ENCODE results near the gene NETO2. TPM values are rescaled to one million over a fixed set of nuclear protein-coding genes. Genes with fewer than 3 reads are reported as not detected.
A peak's percentile ranks its signal among the peaks of the same experiment; 100 is the strongest.

NETO2 gene
- total RNA-seq, 1 donor from 2014 or later: 18.7 TPM

GRCh38 chr16:47037396-47037745 lies 106.4 kb downstream of the NETO2 start:
- DNase-seq: no peak
- H3K27ac ChIP-seq: peak overlapping the region; percentile 55

GRCh38 chr16:47036201-47036600 lies 107.5 kb downstream of the NETO2 start:
- Histone ChIP-seq H3K4me3 (no peak overlapping the region), H3K27me3 (ENCODE audit: low read depth) (peaks cover 11% of the 10 kb centered on the region), H3K9me3 (no peaks in the 10 kb centered on the region), H3K4me1 (peaks cover 4% of the 10 kb centered on the region), H3K27ac (no peak overlapping the region), H3K36me3 (no peaks in the 10 kb centered on the region)
- intact Hi-C loops (cut with DNase I): no loop called here
- ATAC-seq (no peak), DNase-seq (no peak)
- TF ChIP-seq CTCF (IDR thresholded peaks at IDR 0.05): no peak

More at GRCh38 chr16:47037396-47037745, 106.4 kb downstream of the NETO2 start:
- peak overlapping the region; percentile 63 for H3K4me3 ChIP-seq
- no peaks in the 10 kb centered on the region for H3K36me3 ChIP-seq
- peaks cover 11% of the 10 kb centered on the region for H3K27me3 ChIP-seq (ENCODE audit: low read depth)
- intact Hi-C loops (cut with DNase I): no loop called here
- H3K9me3 ChIP-seq: no peaks in the 10 kb centered on the region
- H3K4me1 ChIP-seq: peaks cover 4% of the 10 kb centered on the region
- no peak for TF ChIP-seq CTCF (IDR thresholded peaks at IDR 0.05)
- ATAC-seq: peak; percentile 51 to 53

GRCh38 chr16:47035436-47035835 lies 108.3 kb downstream of the NETO2 start:
- DNase-seq (no peak), ATAC-seq (no peak)
- no peak for TF ChIP-seq CTCF (IDR thresholded peaks at IDR 0.05)
- intact Hi-C loops (cut with DNase I): no loop called here
- Histone ChIP-seq H3K36me3 (no peaks in the 10 kb centered on the region), H3K4me1 (peaks cover 4% of the 10 kb centered on the region), H3K9me3 (no peaks in the 10 kb centered on the region), H3K27ac (no peak overlapping the region), H3K27me3 (ENCODE audit: low read depth) (peaks cover 11% of the 10 kb centered on the region), H3K4me3 (no peak overlapping the region)

- TF ChIP-seq CTCF (IDR thresholded peaks at IDR 0.05): no peak
- Histone ChIP-seq H3K27ac (no peak overlapping the region), H3K9me3 (no peaks in the 10 kb centered on the region), H3K27me3 (ENCODE audit: low read depth) (peaks cover 11% of the 10 kb centered on the region), H3K4me1 (peaks cover 4% of the 10 kb centered on the region), H3K36me3 (no peaks in the 10 kb centered on the region), H3K4me3 (no peak overlapping the region)
- no peak for ATAC-seq
- DNase-seq: no peak
- intact Hi-C loops (cut with DNase I): no loop called here
Measured at GRCh38 chr16:47034455-47034854, 109.3 kb downstream of the NETO2 start.

GRCh38 chr16:47033176-47033575 lies 110.6 kb downstream of the NETO2 start:
- Histone ChIP-seq H3K9me3 (no peaks in the 10 kb centered on the region), H3K4me3 (no peak overlapping the region), H3K36me3 (no peaks in the 10 kb centered on the region), H3K27ac (no peak overlapping the region), H3K27me3 (ENCODE audit: low read depth) (peaks cover 11% of the 10 kb centered on the region), H3K4me1 (peaks cover 4% of the 10 kb centered on the region)
- ATAC-seq: no peak
- intact Hi-C loops (cut with DNase I): no loop called here
- TF ChIP-seq CTCF (IDR thresholded peaks at IDR 0.05): no peak
- DNase-seq: no peak

GRCh38 chr16:47029724-47030123 lies 114.0 kb downstream of the NETO2 start:
- no peak for ATAC-seq
- intact Hi-C loops (cut with DNase I): no loop called here
- H3K36me3 ChIP-seq: no peaks in the 10 kb centered on the region
- H3K27ac ChIP-seq: no peak overlapping the region
- no peak for TF ChIP-seq CTCF (IDR thresholded peaks at IDR 0.05)
- no peaks in the 10 kb centered on the region for H3K27me3 ChIP-seq (ENCODE audit: low read depth)
- no peak overlapping the region for H3K4me3 ChIP-seq
- peak; percentile 10 for DNase-seq
- H3K9me3 ChIP-seq: no peaks in the 10 kb centered on the region
- no peaks in the 10 kb centered on the region for H3K4me1 ChIP-seq

Measured in lower lobe of right lung (tissue), 2 donors.